GM12892 (cell line): ENCODE data around the gene SLC35E1.

Source experiments
- POLR2A ChIP-seq: IDR thresholded peaks from 2 replicates; pipeline ENCODE4 v1.6.1; 2011; ENCODE audit warnings: low read depth, low read length, control low read depth
- POLR2AphosphoS5 ChIP-seq: IDR thresholded peaks from 2 replicates; pipeline ENCODE4 v1.6.1; 2011; ENCODE audit warnings: low read depth, low read length, control low read depth
- TAF1 ChIP-seq: IDR thresholded peaks from 2 replicates; pipeline ENCODE4 v1.6.1; 2011; ENCODE audit warnings: low read depth, mild to moderate bottlenecking, control low read depth, low read length, borderline replicate concordance

- TF ChIP-seq POLR2A (no peak), TAF1 (no peak), POLR2AphosphoS5 (no peak)
Observed at GRCh38 chr19:16516381-16516780, 55.8 kb downstream of the SLC35E1 start.
